Measurements from ENCODE around the gene SEC14L2.

- TF ChIP-seq CTCF (IDR thresholded peaks at IDR 0.05 in 4 of 5, conservative IDR thresholded peaks at IDR 0.05 in 1 of 5) (no peak), POLR2A (IDR thresholded peaks at IDR 0.05) (no peak)
Measured at GRCh38 chr22:30375312-30375849, 21.4 kb upstream of the SEC14L2 start.
